H9 (cell line): ENCODE measurements around the gene PRAME. TPM values are rescaled to one million over a fixed set of nuclear protein-coding genes. Genes with fewer than 3 reads are reported as not detected.

ENCODE experiments used
- DNase-seq: peaks from one replicate; pipeline ENCODE4 v3.0.0-alpha.2; 2017
- H2AFZ ChIP-seq: one replicate; pipeline ENCODE4 v1.6.1; 2013; ENCODE audit warnings: mild to moderate bottlenecking, low read length, control low read depth, moderate library complexity
- H2AK5ac ChIP-seq: 2 replicates; pipeline ENCODE4 v1.6.1; 2013; ENCODE audit warnings: low read length, control low read depth, mixed read lengths; ENCODE audit not compliant: insufficient read length
- H2BK120ac ChIP-seq: one replicate; pipeline ENCODE4 v1.6.1; 2013; ENCODE audit warnings: low read depth, mild to moderate bottlenecking, low read length, control low read depth, inconsistent platforms; ENCODE audit not compliant: poor library complexity, severe bottlenecking
- H2BK12ac ChIP-seq: 2 replicates; pipeline ENCODE4 v1.6.1; 2013; ENCODE audit warnings: low read length, control low read depth, mixed read lengths, low read depth; ENCODE audit not compliant: insufficient read length
- H2BK15ac ChIP-seq: 2 replicates; pipeline ENCODE4 v1.6.1; 2013; ENCODE audit warnings: low read depth, low read length, control low read depth
- H2BK20ac ChIP-seq: one replicate; pipeline ENCODE4 v1.6.1; 2013; ENCODE audit warnings: low read depth, mild to moderate bottlenecking, low read length, control low read depth, inconsistent platforms; ENCODE audit not compliant: poor library complexity, severe bottlenecking
- H2BK5ac ChIP-seq: 2 replicates; pipeline ENCODE4 v1.6.1; 2013; ENCODE audit warnings: low read length, control low read depth, mixed read lengths; ENCODE audit not compliant: insufficient read length
- H3K14ac ChIP-seq: 2 replicates; pipeline ENCODE4 v1.6.1; 2013; ENCODE audit warnings: low read length, control low read depth; ENCODE audit not compliant: insufficient read depth
- H3K18ac ChIP-seq: 2 replicates; pipeline ENCODE4 v1.6.1; 2013; ENCODE audit warnings: low read depth, mild to moderate bottlenecking, mixed read lengths, low read length, control low read depth; ENCODE audit not compliant: insufficient read length
- H3K23ac ChIP-seq: 2 replicates; pipeline ENCODE4 v1.6.1; 2013; ENCODE audit warnings: low read length, control low read depth, mixed read lengths, low read depth; ENCODE audit not compliant: insufficient read length
- H3K23me2 ChIP-seq: 2 replicates; pipeline ENCODE4 v1.6.1; 2013; ENCODE audit warnings: low read depth, mild to moderate bottlenecking, mixed read lengths, low read length, control low read depth; ENCODE audit not compliant: insufficient read length, poor library complexity, severe bottlenecking
- H3K27ac ChIP-seq: 2 replicates; pipeline ENCODE4 v1.5.1; 2013; ENCODE audit warnings: low read length, control low read depth, mixed read lengths, low read depth; ENCODE audit not compliant: insufficient read length
- H3K27me3 ChIP-seq: 2 replicates; pipeline ENCODE4 v1.6.1; 2013; ENCODE audit warnings: low read length, control low read depth, inconsistent platforms; ENCODE audit not compliant: insufficient read depth
- H3K4ac ChIP-seq: 2 replicates; pipeline ENCODE4 v1.6.1; 2013; ENCODE audit warnings: low read depth, mild to moderate bottlenecking, control low read depth, inconsistent platforms, low read length, moderate library complexity
- H3K4me1 ChIP-seq: 2 replicates; pipeline ENCODE4 v1.6.1; 2013; ENCODE audit warnings: low read length, control low read depth, inconsistent platforms; ENCODE audit not compliant: insufficient read depth
- H3K4me2 ChIP-seq: 2 replicates; pipeline ENCODE4 v1.6.1; 2013; ENCODE audit warnings: low read length, control low read depth, mixed read lengths; ENCODE audit not compliant: insufficient read length, insufficient read depth
- H3K56ac ChIP-seq: 2 replicates; pipeline ENCODE4 v1.6.1; 2013; ENCODE audit warnings: low read depth, mild to moderate bottlenecking, mixed read lengths, low read length, control low read depth; ENCODE audit not compliant: insufficient read length
- H3K79me1 ChIP-seq: 2 replicates; pipeline ENCODE4 v1.6.1; 2013; ENCODE audit warnings: low read depth, mild to moderate bottlenecking, moderate library complexity, low read length, control low read depth, inconsistent platforms; ENCODE audit not compliant: insufficient read depth, poor library complexity, severe bottlenecking
- H3K79me2 ChIP-seq: 2 replicates; pipeline ENCODE4 v1.6.1; 2013; ENCODE audit warnings: low read length, control low read depth, inconsistent platforms; ENCODE audit not compliant: insufficient read depth
- H3K9ac ChIP-seq: 2 replicates; pipeline ENCODE4 v1.6.1; 2013; ENCODE audit warnings: low read length, control low read depth, mixed read lengths; ENCODE audit not compliant: insufficient read length; ENCODE audit errors: extremely low read depth
- H3K9me3 ChIP-seq: one replicate; pipeline ENCODE4 v1.6.1; 2013; ENCODE audit warnings: low read depth, low read length, inconsistent platforms; ENCODE audit not compliant: control insufficient read depth
- H3T11ph ChIP-seq: one replicate; pipeline ENCODE4 v1.6.1; 2013; ENCODE audit warnings: mild to moderate bottlenecking, low read length, control low read depth, inconsistent platforms
- H4K20me1 ChIP-seq: one replicate; pipeline ENCODE4 v1.6.1; 2013; ENCODE audit not compliant: control insufficient read depth, insufficient read length, insufficient read depth
- H4K5ac ChIP-seq: 2 replicates; pipeline ENCODE4 v1.6.1; 2013; ENCODE audit warnings: low read depth, mild to moderate bottlenecking, mixed read lengths, low read length, control low read depth; ENCODE audit not compliant: insufficient read length
- H4K8ac ChIP-seq: replicated peaks from 2 replicates; pipeline ENCODE4 v1.6.1; 2013; ENCODE audit warnings: low read length, control low read depth, mixed read lengths, low read depth; ENCODE audit not compliant: insufficient read length
- H4K91ac ChIP-seq: 2 replicates; pipeline ENCODE4 v1.6.1; 2013; ENCODE audit warnings: low read depth, mild to moderate bottlenecking, moderate library complexity, mixed read lengths, low read length, control low read depth; ENCODE audit not compliant: insufficient read length
- H3K27ac Mint-ChIP-seq, 3 experiments: 2 replicates in 2 of 3; 3 replicates in 1 of 3; pipeline ENCODE4 v1.8.0; 2020 to 2021; ENCODE audit warnings: mixed read lengths in 3 of 3, mild to moderate bottlenecking in 1 of 3, moderate library complexity in 1 of 3
- H3K27me3 Mint-ChIP-seq: 2 replicates; pipeline ENCODE4 v1.8.0; 2021; ENCODE audit warnings: low read depth, mild to moderate bottlenecking, moderate library complexity, mixed read lengths
- H3K36me3 Mint-ChIP-seq, 3 experiments: 2 replicates in 2 of 3; 3 replicates in 1 of 3; pipeline ENCODE4 v1.8.0; 2020 to 2021; ENCODE audit warnings: low read depth in 3 of 3, mixed read lengths in 3 of 3; ENCODE audit not compliant: insufficient read depth in 1 of 3
- H3K4me1 Mint-ChIP-seq, 2 experiments: 2 replicates each; pipeline ENCODE4 v1.8.0; 2020; ENCODE audit warnings: mixed read lengths in 2 of 2
- H3K4me3 Mint-ChIP-seq, 2 experiments: 2 replicates in 1 of 2; 3 replicates in 1 of 2; pipeline ENCODE4 v1.8.0; 2020 to 2021; ENCODE audit warnings: mild to moderate bottlenecking in 2 of 2, mixed read lengths in 2 of 2, moderate library complexity in 1 of 2
- H3K9me3 Mint-ChIP-seq, 2 experiments: 2 replicates in 1 of 2; 3 replicates in 1 of 2; pipeline ENCODE4 v1.8.0; 2020; ENCODE audit warnings: mild to moderate bottlenecking in 2 of 2, mixed read lengths in 2 of 2, moderate library complexity in 1 of 2
- CTCF ChIP-seq: fragments of 200-600 bp; sonication (generic); conservative IDR thresholded peaks from 3 replicates; pipeline ENCODE4 v1.8.0; 2021; ENCODE audit warnings: antibody characterized with exemption, mild to moderate bottlenecking
- WGBS: extraction: QIAGEN DNeasy Blood & Tissue Kit; methylation state at CpG from one replicate; pipeline ENCODE4 v1.1.7; 2013; ENCODE audit warnings: missing lambda C conversion rate, low lambda C conversion rate, mixed read lengths; ENCODE audit not compliant: insufficient read length; ENCODE audit errors: extremely low coverage; 5-methylcytosine and 5-hydroxymethylcytosine counted together
- total RNA-seq: library from RNA; stranded (reverse); gene quantifications from 2 replicates; pipeline ENCODE4 v1.2.1, GENCODE V29; 2021

Gene PRAME
- total RNA-seq, 1 experiment from 2014 or later, result 0.31 TPM

GRCh38 chr22:22523494-22523893, 35.6 kb downstream of the PRAME start:
- no peak for TF ChIP-seq CTCF
- Histone ChIP-seq H2AFZ (no peak overlapping the region), H3K56ac (no peak overlapping the region), H2AK5ac (no peak overlapping the region), H4K20me1 (no peaks in the 10 kb centered on the region), H3K9ac (no peak overlapping the region), H3T11ph (no peak overlapping the region), H3K4ac (no peak overlapping the region), H3K79me1 (no peaks in the 10 kb centered on the region), H2BK20ac (no peak overlapping the region), H2BK15ac (no peak overlapping the region), H3K23me2 (no peaks in the 10 kb centered on the region), H3K27me3 (peaks cover 9% of the 10 kb centered on the region; the same call in 1 of the 2 replicates), H4K8ac (no peak overlapping the region), H2BK12ac (no peak overlapping the region), H3K14ac (no peak overlapping the region), H2BK120ac (no peak overlapping the region), H3K4me1 (no peaks in the 10 kb centered on the region), H3K27ac (no peak overlapping the region), H3K79me2 (no peaks in the 10 kb centered on the region), H2BK5ac (no peak overlapping the region), H3K9me3 (no peaks in the 10 kb centered on the region), H3K18ac (no peak overlapping the region), H3K4me2 (no peak overlapping the region), H3K23ac (no peak overlapping the region), H4K91ac (no peak overlapping the region), H4K5ac (no peak overlapping the region)
- H3K27ac Mint-ChIP-seq, result no peak overlapping the region
- no peak for DNase-seq
- peaks cover 0 to 4% of the 10 kb centered on the region in 2 experiments; a peak in 1 of 5 replicates for H3K9me3 Mint-ChIP-seq
- H3K4me1 Mint-ChIP-seq, result peaks cover 12 to 16% of the 10 kb centered on the region in 2 experiments
- no CpG with 5 or more reads among the region's 6 CpGs for WGBS
- no peaks in the 10 kb centered on the region for H3K36me3 Mint-ChIP-seq
- H3K27me3 Mint-ChIP-seq, result peaks cover 89% of the 10 kb centered on the region
- no peak overlapping the region for H3K4me3 Mint-ChIP-seq
